DMS153 treated with DMSO at 0.1 percent for 48 hours (cell line): Measurements from ENCODE around the gene ZFYVE21.

Experiments used
- DNase-seq: peaks from one replicate; lab custom pipeline; 2025; ENCODE audit not compliant: unreplicated experiment; lab: John Stamatoyannopoulos, UW

ZFYVE21 gene

DNA sequence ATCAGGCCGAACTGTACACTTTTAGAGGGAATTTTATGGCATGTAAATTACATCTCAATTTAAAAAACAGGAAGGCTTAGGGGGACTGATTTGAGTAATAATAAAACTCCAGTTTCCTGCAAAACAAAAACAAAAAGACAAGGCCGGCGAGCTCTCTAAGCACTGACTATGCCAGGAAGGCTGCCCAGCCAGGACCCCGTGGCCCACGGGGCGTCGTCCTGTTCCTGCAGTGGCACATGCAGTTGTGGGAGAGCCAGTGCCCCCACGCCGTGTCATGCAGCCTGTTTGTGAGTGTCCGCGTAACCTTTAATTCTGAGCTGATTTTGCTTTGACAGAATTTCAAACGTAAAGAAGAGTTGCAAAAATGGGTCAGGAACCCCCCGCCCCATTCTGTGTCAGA is 10.9 kb upstream of the ZFYVE21 start:
- no peak for DNase-seq

DNA sequence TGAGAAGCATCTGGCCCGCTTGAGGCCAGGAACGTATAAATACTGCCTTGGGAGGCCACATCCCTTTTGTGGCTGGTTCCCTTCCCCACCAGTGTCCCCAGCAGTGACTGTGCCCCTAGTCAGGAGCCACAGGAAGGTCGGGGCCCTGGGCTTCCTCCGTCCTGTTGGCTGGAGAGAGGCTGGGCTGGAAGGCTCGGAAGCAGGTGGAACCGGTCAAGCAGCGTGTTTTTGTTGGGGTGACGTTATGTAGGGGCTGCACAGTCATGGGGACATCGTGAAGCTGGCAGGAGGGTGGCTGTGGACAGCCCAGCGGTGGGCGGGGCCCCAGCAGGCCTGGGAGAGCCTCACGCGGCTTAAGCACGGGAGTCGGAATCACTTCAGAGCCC is 10.5 kb upstream of the ZFYVE21 start:
- no peak for DNase-seq

DNA sequence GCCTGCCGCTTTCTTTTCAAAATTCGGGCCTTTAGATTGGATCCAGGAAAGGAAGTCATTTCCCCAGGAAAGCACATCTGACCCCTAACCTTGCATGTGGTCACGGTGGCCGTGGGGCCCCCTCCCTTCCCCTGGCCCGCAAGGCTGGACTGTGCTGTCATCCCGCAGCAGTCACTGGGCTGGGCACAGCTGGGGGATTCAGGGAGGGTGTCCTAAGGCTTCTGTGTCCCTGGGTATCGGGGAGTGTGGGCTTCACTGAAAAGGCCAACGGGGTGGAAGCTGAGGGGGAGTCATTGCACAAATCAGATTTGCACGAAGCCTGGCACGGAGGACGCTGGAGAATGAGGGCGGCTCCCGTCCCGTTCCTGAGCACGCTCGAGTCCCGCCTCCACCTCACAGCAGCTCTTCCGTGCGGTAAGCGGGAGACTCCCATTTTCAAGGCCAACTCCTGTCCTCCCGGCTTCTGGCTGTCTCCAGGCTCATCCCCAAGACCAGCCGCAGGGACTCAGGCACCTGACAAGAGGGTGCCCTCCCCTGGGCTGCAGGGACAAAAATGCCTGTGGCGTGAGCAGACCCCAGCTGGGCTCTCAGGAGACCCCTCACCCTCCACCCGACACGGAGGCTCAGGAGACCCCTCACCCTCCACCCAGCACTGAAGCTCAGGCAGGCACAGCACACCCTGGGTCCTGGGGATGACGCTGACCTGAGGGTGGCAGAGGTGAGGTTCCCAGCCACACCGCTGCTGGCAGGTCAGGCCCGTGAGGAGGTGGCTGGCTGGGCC is 9.9 kb upstream of the ZFYVE21 start:
- DNase-seq, result no peak

DNA sequence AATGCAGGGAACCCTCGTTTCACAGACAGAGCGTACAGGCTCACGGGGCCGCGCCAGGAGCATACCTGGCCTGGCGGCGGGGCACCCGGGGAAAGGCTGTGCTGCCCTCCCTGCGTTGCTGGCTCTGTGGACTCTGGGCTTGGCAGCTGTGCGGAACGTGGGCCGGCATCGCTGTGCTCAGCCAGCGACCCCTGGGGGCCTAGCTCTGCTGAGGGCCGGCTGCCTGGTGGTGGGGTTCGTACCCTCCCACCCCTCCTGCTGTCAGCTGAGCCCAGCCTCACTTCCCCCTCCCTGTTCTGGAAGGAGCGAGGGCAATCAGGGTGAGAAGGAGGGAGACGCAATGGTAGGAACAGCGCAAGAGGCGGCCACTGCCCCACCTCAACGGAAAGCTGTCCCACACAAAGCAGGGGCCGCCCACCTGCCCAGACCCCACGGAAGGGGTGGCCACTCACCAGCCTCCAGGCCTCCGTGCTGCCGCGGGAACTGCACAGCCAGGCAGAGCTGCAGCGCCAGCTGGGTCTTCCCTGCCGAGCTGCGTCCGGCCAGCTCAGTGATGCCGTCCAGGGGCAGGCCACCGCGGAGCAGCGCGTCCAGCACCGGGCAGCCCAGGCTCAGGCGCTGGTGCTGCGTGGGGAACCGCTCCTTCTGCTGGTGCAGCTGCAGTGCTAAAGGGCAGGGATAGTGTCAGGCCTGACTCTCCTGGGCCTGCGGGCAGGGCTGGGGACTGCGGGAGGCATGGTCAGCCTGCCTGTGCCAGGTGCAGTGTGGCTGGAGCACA is 8.9 kb upstream of the ZFYVE21 start:
- DNase-seq, result no peak

DNA sequence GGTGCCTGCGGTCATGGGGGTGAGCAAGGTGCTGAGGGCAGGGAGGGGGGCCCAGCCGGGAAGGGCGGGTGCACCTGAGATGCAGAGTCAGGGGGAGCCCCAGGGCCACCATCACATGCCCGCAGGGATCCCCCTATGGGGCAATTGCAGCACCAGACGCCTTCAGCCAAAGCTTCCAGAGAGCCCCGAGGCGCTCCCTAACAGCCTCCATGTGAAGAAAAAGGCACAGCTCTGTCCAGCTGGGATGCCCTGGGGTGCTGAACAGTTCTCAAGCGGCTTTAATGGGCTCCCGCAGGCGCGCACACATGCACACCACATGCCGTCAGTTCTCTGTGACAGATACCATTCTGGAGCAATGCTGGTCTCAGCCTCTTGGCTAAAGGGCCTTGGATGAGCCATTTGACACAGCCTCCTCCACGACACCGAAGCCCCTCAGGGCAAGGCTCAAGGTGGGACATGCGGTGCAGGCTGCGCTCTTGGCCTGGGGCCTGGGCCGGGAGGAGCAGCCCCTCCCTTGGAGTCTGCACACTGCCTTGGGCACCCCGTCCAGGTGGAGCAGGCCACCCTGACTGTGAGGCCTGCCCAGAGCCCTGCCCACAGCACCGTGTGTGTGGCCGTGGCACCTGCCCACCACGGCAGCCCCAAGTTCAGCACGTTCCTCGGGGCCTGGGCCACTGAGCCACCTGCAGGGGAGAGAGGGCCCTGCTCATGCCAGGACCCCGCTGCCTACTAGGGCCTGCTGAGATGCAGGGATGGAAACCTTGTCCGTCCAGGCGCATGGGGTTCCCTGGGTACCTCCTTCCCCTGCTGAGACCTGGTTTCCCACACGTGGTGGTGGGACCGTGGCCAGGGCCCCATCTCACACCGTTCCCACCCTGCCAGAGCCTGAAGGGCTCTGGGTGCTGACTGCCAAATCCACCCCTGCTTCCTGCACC is 8.0 kb upstream of the ZFYVE21 start:
- no peak for DNase-seq

DNA sequence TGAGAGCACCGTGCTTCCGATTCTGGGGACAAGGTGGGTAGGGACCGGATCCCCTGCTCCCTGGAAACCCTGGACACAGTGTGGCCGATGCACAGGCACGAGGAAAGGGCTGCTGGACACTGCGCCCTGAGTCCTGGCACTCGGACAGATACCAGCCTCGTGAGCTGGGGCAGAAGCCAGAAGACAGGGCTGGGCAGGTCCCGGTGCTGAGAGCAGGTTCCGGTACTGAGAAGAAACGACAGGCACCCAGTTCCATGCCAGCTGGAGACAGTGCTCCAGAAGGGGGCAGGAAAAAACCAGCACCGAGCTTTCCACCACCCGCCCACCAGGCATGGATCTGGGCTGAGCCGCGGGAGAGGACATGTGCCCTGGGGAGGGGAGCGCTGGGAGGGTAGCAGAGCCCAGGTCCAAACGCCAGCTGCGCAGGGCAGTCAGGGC is 6.8 kb upstream of the ZFYVE21 start:
- DNase-seq, result no peak

DNA sequence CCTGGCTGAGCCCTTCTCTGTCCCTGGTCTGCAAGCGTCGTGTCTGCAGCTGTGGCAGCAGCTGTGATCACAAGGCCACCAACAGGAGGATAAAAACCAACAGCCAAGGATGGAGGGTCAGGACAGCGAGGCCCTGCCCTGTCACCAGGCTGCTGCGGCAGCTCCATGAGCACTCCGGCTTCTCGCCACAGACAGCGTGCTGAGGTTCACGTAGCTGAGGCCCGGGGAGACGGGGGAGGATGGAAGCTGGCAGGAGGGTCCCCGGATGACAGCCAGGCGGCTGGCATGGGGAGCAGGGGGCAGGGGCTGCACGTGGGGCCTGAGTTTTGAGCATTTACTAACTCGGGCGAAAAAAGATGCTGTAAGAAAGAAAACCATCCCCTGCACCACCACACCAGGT is 5.8 kb upstream of the ZFYVE21 start:
- no peak for DNase-seq

DNA sequence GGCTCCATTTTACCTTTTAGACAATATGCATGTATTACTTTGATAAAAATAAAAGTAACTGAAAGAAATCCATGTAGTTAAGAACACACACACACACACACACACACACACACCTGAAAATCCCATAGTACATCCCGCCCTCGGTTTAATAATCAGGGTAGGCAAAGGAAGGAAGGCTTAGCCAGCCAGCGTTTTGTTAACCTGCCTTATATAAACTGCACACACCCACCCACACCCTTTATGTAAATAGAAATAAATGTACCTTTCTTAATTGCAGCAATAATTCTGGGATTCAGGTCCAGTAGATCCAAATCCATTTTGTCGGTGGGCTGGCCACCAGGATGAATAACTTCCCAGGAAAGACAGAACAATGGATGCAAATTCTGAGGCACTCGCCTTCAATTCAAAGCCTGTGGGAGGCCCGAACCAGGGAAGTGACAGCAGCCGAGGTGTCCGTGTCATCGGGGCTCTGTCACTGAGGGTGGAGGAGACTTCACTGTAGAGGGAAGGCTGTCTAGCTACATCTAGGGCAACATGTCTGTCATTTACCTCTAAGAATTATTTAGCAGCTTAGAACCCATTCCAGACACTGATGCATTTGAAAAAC is 4.7 kb upstream of the ZFYVE21 start:
- DNase-seq, result no peak

DNA sequence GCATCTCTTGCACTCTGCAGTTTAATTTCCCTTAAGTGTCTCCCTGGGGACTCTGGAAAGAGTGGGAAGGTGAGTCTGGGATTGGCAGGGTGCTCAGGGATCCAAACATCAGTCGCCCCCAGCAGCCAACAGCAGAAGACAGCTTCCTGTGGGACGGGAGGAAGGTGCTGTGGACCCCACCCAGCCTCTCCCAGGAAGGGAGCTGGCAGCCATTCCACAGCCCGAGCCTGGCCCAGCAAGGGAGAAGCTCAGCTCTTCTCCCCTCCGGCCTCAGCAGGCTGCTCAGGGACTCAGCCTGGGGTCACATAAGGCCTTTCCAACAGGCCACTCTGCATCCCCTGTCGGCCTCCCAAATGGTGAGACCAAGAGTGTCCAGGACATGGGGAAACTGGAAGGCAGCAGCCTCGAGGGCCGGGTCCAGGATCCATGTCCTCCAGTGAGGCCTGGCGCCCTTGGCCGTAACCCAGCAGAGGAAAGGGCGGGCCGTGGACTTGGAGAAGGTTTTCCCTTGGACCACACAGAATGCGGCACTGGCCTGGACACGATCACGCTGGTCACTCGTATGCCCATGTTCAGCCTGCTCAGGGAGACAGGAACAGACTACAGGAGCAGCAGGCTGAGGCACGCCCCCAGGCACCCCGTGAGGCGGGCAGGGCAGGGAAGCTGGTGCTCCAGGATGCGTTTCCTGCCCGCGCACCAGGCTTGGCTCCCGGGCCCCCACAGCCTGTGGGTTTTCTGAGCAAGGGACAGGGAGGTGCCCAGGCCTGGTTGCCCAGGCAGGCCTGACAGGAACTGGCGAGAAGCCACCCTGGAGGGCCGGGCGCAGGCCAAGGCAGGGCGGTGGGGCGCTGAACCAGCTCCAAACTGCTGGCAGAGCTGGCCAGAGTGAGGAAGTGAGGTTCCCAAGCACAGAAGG is 3.8 kb upstream of the ZFYVE21 start:
- DNase-seq, result peak; percentile 6

DNA sequence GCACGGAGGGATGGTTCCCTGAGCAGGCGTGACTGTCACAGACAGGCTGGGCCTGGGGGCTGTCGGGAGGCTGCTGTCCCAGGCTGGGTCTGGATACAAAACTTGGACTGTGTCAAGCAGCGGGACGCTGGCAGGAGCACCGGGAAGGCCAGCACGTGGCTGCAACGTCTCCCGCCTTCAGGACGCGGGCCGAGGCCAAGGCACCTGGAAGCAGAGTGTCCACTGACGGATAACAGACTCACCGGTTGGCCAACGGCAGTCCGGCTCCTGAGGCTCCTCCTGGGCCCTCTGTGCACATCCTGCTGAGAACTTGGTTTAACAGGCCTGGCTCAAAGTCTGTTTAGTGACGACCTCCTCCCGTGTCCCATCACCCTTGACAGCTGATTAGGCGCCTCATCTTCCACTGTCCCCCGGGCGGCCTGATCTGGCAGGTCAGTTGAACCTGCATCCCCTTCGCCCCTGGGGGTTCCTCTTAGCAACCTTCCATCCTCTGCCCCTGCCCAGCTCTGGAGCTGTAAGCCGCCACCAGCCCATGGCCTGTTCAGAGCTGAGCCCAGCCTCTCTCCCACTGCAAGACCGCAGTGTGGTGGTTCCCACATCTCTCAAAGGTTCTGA is 2.9 kb upstream of the ZFYVE21 start:
- DNase-seq, result no peak

DNA sequence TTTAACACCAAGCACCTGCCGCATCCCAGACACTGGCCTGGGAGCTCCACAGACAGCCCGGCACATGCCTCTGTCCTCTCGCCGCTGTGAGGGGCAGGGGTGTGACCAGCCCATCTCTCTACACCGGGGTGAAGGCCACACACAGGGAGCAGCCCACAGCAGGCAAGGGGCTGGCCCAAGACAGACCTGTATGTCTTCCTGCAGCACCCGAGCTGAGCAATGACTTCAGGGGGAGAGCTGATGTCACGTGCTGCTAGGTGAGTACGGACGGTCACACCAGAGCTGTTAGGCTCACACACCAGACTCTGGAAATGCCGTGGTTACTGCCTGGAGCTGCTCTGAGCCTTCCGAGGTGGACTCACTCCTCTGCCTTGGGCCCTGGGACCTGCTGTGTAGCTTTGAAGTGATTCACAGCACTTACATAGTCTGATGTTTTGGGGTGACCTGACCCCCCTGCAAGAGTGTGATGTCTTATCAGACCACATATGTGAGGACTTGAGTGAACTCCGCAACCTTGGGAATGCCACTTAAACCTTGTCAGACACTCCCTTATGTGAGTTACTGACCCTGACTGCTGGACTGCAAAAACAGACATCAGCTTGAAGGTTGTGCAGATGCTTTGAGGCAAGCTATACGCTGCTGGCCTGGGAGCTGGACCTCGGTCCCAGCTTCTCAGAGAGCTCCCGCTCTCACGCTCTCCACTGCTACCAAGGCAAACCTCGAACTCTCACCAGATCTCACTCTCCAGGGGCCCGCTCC is 2.1 kb upstream of the ZFYVE21 start:
- DNase-seq, result no peak

DNA sequence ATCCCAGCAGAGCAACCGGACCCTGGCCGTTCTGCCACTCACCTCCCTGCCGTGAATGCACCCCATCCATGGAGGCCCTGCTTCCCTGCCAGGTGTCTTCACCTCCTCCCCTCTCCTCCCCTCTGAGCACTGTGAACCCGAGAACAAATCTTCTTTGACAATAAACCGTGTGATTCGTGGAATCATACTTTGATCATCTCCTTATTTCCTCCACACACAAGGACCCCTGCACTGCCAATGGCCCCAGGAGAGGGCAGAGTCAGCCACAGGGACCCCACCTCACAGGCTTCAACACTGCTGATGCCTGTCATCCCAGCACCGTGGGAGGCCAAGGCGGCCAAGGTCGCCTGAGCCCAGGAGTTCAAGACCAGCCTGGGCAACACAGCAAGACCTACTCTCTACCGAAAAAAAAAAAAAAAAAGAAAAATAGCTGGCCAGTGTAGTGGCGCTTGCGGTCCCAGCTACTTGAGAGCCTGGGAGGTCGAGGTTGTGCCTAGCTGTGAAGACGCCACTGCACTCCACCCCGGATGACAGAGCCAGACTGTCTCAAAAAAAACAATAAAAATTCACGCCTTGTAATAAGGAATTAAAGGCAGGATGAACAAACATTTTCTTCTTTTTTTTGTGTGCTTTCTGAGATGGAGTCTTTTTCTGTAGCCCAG is 1.4 kb upstream of the ZFYVE21 start:
- DNase-seq, result no peak

DNA sequence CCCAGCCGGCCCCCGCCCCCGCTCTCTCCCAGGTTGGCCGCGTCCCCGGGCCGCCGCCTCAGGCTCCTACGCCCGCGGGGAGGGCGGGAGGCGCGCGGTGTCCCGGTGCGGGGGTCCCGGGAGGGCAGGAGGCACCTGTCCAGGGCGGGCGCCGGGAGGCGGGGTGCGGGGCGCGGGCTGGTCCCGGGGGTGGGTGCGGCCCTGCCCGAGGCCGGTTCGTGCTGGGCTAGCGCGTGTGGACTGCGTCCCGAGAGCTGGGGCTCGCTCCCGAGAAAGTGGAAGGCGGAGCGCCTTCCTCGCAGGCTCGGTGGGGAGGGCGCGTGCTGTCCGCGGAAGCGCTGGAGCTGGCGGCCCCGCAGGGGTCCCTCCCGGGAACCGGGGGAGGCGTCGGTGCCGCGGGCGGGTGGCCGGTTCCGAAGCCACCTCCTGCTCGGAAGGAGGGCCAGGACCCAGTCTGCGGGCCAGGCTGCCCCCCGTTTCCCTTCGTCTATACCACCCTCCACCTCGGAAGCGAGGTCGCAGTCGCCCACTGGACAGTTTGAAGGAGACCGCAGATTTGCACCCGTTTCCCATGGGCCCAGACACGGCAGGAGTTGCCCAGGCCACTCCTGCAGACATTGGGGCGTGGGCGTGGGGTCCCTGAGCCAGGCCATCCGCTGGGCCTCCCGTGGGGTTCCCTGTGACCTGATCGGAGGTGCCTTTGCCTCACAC is 636 bp downstream of the ZFYVE21 start:
- DNase-seq, result no peak

DNA sequence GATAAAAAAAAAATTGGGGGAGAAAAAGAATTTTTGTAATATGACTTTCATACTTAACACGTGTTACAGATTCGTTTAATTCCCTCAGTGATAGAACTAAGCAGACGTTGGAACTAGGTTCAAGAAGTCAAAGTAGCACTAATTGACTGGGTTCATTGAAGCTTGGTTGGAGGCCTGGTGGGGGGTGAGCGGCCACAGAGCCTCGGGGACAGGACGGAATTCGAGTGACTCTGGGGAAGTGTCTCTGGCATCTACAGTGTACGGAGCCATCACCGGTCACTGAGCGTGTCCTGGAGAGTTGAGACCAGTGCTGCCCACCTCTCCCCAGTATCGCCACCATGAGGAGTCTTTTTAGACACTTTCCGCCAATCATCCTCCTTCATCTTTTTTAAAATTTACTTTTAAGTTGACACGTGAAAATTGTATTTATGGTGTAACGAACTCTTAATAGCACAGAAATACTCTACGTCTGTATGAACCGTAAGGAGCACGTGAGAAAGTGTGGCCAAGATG is 1.3 kb downstream of the ZFYVE21 start:
- DNase-seq, result no peak

DNA sequence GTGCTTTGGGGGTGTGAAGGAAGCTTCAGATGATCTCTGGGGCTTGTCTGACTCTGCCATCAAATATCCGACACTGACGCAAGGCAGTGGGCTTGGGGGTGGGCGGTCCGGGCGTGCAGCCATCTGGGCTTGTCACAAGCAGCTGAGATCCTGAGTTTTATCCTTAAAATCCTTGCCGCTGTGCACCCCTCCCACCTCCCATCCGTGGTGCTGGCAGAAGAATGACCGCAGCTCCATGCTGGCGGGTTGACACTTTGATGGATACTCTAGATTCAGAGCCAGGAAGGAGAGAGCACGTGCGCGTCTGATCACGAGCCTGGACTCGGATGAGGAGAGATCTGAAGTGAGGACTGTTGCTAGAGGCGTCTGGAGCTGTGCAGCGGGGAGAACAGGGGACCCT is 3.0 kb downstream of the ZFYVE21 start:
- no peak for DNase-seq

DNA sequence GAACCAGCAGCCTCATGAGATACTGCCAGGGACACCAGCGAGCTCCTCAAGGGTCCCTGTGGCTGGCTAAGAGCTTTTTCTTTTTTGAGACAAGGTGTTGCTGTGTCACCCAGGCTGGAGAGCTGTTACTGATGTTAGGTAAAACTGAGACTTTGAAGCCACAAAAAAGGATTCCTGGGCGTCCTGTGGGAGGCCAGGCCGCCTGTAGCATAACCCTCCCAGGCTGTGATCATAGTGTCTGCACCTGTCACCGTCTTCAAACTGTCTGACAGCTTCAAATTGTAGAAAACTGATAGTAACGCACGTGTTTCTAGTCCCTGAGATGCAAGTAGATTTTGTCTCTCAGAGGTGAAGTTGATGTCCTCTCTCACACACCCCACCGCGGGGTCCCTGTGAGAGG is 4.1 kb downstream of the ZFYVE21 start:
- DNase-seq, result no peak

DNA sequence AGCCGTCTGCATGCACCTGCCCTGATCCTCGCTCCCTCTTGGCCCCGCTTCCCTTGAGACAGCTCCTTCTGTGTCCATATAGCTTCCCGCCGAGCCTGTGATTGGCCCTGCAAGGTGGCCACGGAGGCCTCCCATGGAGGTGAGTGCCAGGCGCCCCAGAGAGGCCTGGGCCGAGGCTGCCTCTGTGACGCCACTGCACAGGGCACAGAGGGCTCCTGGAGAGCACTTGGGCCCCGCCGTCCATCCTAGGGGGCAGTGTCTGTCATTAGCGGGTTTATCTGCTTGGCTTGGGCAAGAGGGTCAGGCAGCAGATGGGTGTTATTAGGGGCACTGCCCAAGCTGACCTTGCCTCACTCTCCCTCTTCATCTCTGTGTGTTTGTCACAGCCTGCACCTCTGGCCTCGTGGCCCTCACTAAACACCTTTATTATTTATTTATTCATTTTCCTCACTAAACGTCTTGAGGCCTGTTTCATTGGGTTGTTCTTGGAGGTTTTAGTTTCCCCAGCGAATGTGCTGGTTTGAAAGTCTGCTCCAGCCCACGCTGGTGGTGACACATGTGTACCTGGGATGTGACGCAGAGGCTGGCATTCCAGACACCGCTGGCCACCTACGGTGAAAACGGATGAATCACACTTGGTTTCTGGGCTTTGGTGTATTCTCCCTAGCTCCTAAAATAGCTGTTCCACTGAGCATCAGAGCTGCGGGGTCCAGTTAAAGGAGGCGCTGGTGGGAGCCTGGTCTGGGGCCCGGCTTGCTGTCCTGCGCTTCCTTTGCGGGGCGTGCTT is 5.9 kb downstream of the ZFYVE21 start:
- no peak for DNase-seq
